Activated CD4-positive, alpha-beta T cell treated with anti-CD3 and anti-CD28 coated beads, Interleukin-2, amount 50 U/mL, for 24 hours (primary cell): ENCODE data around the gene PTPRE.

Experiments used
- DNase-seq, 2 donors: peaks; one replicate each; pipeline ENCODE4 v3.0.0-alpha.2; 2020; ENCODE audit warnings: low read depth in 1 of 2, low spot score in 1 of 2

Gene PTPRE

DNA sequence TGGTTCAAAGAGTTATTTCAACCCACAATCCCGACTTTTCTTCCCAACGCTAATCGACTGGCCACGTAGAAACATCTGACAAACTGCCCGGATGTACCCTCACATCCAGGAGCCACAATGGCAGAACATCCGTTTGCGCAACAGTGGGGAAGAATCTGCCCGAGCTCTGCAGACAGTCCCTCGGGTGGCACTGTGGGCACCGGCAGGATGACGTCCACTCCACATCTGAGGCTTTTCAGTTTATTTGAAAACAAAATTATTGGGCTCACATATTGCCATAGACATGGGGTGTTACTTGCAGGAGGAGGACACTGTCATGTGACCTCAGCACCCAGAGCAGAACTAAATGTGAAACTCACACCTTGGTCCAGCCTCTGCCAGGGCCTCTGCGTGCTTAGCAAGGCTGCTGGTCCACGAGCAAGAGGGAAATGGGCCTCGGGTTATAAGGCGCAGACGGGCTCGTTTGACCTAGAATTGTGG lies 135.3 kb downstream of the PTPRE start:
- DNase-seq: no peak

DNA sequence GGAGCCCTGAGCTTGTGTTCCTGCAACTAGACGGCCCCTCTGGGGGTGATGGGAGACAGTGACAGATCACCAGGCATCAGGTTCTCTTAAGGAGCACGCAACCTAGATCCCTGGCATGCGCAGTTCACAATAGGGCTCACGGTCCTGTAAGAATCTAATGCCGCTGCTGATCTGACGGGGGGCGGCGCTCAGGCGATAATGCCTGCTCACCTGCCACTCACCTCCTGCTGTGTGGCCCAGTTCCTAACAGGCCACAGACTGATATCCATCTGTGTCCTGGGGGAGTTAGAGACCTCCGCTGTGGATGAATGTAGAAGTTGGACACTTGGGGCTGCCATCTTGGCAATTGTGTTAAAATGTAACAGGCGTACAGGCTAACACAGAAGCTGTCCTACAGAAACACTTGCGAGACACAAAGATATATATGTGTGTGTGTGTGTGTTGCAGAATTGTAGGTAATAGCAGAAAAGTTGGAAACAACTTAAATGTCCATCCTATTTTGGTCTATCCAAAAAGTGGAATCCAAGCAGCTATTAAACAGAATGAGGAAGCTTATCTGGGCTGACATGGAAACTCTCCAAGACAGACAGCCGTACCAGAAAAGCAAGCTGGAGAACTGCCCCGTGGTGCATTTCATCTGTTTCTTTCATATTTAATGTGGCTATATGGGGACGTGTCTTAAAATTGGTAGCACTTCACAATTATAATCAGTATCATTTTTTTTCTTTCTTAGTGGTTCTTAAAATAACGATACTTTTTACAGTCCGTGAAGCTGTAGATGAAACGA lies 136.5 kb downstream of the PTPRE start:
- no peak for DNase-seq

DNA sequence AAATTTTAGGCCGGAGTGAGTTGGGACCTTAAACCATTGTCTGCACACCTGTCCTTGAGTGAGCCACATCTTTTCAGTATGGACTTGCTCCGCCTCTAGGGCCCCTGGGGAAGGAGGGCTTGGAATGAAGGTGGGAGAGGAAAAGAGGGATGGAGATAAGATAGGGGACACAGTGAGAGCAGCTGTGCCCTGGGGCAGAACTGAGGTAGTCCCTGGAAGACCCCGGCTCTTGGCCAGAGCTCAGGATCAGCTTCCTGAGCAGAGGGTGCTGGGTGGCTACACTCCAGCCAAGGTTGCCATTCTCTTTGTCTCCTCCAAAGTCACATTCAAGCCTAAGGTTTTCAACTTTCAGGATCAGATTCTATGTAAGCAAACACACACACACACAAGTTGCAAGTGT lies 137.3 kb downstream of the PTPRE start:
- no peak for DNase-seq

DNA sequence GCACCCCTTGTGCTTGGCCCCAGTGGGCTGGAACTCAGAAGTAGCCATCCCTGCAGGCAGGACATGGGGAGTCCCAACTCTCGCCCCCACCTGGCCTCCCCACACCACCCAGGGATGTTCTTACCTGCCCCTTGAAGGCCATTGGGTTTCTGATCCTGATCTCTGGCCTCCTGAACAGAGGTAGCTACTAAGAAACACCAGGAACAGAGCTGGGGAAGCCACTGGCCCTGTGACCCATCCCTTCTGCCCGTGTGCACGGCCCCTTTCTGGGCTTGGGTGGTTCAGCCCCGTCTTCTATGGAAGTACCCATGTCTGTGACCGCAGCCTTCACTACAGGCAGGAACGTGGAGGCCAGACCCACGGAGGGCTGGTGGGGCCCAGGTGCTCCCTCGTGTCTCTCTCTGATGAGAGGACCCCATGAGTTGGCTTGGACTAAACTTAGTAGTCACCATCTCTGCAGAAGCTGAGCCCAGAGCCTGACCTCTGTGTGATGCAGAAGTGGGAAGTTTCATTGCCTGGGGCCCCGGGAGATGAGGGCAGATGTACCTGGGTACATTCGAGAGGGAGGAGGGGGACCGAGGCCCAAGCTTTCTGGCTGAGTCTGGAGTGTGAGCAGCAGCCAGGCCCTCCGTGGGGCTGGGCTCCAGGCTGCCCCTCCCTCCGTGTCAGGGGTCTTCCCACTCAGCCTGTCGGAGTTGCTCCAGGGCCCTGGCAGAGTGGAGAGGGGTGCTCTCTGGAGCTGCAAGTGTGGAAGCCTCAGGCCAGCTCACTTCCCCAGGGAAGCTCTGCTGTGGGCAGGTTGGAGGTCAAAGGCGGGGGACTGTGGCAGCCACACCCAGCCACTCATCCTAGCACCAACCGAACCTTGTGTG lies 138.3 kb downstream of the PTPRE start:
- no peak for DNase-seq

DNA sequence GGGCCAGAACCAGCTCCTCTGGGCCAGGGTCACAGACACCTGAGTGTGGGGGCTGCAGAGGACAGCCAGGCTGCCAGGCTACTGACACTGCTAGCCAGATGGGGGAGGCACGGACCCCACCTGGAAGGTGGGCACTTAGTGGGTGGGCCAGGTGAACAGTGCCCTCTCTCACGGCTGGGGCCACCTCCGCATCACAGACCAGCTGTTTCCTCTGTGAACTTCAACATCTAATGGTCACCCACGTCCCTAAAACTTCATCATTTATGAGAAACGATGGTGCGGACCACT lies 138.9 kb downstream of the PTPRE start:
- no peak for DNase-seq

DNA sequence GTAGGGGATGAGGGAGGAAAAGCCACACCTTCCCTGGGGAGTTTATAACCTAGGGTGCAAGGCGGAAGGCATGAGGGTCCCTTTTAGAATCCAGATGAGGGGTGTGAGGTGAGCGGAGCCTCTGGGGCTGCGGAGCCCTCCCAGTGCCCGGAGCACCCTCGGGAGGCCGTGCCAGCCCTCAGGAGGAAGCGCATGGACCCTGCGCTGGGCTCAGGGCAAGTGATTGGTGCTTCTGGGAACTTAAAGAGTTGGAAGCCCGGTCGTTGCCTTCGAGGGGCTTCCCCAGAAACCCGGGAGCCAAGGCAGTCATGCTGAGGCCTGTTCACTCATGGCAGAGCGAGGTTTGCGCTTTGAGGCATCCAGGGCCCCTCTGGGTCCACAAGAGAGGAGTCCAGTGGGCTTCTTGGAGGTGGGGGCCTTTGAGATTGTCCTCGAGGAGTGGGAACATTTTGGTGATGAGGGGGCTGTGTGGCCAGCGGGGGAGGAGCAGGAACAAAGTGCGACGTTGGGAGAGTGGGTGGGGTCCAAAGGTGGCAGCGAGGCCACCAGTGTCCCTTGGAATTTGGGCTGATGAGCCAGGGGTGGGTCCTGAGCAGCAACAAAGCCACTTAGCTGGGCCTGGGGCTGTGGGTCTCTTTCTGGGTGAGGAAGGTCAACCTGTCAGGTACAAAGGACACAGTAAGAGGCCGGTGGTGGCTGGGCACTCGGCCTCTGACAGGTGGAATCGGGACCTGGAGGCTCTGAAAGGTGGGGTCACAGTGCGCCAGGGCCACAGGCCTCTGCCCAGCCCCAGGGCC lies 139.5 kb downstream of the PTPRE start:
- DNase-seq: no peak

DNA sequence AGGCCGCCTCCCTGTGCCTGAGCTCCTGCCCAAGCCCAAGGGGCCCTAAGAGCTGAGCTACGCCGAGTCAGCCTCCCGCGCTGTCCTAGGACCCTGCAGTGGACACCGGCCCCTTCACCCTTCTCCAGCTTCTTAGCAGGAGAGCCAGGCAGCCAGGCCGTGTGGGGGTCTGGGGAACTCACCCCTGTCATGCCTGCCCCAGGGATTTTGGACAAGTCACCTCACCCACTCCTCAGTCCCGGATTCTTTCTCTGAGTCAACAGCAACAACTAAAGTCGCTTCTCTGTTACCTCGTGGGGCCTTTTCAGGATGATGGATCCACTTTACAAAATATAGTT lies 140.0 kb downstream of the PTPRE start:
- no peak for DNase-seq

DNA sequence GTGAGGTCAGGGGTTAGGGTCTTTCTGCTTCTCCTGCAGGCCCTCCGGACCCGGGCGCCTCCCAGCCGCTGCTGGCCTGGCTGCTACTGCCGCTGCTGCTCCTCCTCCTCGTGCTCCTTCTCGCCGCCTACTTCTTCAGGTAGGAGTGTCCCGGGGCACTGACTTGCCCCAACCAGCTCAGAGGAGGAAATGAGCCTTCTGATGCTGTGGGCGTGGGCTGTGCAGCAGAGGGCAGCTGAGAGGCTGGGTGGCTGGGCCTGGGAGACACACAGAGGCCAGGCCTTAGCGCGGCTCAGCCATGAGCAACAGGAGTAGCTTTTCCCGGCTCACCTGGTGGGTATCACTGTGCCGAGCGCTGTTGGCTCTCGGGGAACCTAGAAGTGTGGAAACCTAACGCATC lies 140.4 kb downstream of the PTPRE start:
- peak; percentile 59 to 73 for DNase-seq

DNA sequence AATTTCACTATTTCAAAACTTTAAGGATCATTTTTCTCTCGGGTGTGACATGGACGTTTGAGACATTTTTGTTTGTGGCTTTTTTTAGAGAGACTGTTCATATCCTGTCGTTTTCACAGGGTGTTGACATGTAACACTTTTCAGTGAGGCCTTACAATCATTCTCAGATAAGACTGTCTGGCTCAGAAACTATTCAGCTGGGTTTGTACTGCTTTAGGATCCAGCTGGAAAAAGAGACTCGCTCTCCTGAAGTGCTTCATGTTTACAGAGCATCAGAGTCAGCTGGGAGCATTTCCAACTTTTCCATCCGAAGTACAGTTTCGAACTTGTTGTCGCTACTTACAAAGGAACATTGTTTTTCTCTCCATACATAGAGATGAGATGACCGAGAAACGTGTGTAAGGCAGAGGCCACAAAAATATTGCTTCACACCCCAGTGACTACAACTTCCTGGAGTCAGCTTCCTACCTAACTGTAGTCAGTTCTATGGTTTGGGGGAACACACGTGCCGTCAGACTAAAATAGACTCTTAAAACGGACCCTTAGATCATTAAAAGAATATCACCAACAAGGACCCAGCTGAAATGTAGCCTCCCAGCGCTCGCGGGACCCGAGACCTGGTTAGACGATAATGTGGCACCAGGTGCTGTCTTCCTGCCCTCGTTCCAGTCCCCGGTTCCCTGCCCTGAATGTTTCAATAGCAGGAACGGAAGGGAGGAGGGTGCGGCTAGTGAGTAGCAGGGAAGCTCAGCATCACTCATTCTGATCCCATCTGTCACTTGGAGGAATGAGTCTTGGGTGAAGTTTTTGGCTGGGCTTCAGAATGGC lies 141.3 kb downstream of the PTPRE start:
- peak in 1 of 2 donors; percentile 30 for DNase-seq

DNA sequence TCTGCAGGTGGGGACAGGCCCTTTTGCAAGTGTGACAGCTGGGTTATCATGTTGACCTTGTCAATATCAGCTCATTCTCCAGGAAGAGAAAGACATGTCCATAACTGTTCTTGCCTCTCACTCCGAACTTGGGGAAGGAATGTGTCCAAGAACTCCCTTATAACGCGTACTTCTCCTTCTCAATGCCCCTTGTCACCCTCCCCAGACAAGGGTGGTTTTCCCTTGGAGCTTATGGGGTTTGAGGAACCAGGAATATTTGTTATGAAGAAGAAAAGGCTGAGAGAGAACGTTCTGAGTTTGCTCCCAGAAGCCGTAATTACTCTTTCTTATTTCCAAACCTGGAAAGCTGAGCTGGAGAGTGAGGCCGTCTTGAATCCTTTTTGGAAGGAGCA lies 141.9 kb downstream of the PTPRE start:
- DNase-seq: no peak

DNA sequence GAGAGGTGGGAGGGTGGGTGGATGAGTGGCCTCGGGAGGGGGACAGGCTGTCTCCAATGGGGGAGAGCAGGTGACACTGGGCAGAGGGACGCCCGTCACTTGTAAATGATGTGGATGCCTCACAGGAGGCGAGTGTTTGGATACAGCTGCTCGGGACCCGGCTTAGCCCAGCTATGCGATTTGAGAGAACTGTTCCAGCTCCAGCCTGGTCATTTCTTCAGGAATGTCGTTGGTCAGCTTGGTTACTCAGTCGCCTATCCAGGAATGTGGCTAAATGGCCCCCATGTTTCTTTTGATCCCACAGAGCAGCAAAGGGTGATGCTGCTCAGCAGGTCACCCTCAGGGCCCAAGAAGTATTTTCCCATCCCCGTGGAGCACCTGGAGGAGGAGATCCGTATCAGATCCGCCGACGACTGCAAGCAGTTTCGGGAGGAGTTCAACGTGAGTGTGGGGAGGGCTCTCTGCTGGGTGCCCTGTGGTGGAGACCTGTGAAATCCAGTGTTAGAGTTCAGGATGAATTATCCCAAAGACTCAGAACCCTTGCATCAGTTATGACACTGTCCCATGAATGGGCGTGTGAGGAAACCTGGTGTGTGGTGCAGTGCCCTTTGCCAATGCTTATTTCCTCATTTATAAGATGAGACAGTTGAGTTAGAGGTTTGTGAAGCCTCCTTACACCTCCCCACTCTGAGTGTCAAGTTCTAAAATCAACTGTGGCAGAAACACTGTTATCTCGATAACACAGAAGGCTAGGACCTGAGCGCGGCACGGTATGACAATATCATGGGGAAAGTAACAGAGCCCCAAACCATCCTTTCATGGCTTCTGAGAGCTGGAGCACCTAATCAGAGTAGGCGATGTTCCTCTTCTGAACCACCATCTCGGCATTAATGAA lies 142.6 kb downstream of the PTPRE start:
- no peak for DNase-seq

DNA sequence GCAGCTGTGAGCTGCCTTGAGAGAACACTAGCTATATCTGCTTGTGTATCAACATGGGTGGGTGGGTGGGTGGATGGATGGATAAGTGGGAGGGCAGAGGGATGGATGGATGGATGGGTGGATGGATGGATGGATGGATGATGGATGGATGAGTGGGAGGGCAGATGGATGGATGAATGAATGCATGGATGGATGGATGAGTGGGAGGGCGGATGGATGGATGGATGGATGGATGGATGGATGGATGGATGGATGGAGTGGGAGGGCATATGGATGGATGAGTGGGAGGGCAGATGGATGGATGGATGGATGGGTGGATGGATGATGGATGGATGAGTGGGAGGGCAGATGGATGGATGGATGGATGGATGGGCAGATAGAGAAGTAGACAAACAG lies 143.2 kb downstream of the PTPRE start:
- DNase-seq: no peak

DNA sequence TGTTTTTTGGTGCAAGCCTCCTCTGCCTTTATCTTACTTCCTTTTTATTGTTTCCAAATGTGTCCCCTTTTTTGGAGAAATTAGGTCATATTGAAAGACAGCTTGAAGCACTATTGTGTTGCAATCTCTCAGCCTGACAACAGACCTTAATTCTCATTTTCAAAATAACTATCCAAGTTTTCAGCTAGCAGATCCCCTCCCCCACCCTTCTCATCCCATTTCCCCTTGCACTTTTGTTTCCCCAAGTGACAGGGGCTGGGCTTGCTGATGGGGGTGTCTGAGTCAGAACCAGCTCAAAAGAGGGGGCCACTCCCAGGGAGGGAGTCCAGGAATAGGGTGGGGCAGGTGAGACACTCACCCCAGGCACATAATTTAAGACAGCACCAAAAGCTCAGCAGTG lies 144.0 kb downstream of the PTPRE start:
- no peak for DNase-seq

DNA sequence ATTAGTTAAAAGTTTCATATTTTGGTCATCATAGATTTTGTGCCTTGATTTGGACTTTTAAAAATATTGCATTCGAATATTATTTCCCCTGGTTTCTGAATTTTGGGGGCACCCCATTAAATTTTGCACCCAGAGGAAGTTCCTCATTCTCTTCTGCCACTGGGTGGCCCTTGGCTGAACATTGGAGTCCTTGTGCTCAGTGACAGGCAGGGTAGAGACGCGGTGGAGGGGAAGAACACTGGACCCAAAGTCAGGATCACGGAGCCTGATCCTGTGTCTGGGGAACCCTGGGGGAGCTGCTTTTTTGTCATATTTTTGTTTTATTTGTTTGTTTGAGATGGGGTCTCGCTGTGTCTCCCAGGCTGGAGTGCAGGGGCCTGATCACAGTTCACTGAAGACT lies 144.6 kb downstream of the PTPRE start:
- no peak for DNase-seq

DNA sequence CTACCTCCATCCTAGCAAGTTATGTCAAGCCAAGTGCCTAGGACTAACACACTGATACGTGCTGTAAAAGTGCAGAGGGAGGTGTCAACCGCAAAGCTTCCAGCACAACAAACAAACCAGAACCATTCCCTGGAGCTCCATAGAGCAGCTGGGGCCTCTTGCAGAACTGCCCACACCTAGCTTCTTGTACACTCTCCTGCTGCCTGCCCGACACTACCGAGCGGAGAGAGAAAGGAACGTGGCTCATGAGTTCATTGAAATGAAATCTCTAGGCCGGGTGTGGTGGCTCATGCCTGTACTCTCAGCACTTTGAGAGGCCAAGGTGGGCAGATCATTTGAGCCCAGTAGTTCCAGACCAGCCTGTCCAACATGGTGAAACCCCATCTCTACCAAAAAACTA lies 145.8 kb downstream of the PTPRE start:
- no peak for DNase-seq

DNA sequence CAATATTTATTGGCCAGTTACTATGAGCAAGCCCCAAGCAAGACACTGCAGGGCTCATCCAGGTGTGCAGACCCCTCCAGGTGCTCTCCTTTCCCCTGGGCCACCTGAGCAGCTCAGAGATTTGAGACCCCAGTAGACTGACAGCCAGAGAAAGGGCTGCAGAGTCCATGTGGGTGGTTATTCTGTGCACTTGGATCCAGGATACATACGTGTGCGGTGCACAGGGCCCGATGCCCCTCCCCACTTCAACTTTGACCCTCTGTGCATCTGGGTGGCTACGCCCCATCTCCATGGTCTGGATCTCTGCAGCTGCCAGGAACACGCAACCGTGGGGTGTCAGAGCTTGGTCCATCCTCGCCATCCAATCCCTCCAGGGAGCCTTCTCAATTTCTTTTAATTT lies 146.5 kb downstream of the PTPRE start:
- DNase-seq: no peak

DNA sequence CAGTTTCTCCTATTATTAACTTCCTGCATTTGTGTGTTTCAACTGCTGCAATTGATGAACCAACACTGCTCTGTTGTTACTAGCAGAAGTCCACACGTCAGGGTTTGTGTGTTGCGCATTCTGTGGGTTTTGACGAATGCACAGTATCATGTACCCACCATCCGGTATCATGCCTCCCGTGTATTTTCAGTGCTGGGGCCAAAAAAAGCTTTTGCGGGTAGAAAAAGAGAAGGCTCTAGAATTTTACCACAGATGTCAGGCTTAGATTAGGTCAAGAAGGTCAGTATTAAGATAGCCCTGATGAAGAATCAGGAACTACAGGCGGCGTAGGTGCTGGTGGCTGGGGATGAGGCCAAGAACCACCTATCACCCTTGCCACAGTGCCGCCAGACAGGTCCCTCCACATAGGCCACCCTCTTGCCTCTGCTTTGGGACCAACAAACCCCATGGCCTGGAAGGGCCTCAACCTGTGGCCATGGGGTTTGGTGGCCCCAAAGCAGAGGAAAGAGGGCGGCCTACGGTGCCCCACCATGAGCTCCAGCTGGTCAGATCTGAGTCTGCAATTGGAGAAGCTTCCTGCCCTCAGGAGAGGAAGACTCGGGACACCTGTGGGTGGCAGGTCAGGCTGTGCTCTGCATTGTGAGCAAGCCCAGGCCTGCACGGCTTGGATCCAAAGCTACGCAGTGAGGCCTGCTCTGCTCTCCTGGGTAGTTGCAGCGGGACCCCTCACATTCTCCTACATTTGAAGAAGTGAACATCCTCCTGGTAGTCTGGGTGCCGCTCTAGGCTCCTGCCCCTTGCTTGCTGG lies 147.5 kb downstream of the PTPRE start:
- DNase-seq: no peak

DNA sequence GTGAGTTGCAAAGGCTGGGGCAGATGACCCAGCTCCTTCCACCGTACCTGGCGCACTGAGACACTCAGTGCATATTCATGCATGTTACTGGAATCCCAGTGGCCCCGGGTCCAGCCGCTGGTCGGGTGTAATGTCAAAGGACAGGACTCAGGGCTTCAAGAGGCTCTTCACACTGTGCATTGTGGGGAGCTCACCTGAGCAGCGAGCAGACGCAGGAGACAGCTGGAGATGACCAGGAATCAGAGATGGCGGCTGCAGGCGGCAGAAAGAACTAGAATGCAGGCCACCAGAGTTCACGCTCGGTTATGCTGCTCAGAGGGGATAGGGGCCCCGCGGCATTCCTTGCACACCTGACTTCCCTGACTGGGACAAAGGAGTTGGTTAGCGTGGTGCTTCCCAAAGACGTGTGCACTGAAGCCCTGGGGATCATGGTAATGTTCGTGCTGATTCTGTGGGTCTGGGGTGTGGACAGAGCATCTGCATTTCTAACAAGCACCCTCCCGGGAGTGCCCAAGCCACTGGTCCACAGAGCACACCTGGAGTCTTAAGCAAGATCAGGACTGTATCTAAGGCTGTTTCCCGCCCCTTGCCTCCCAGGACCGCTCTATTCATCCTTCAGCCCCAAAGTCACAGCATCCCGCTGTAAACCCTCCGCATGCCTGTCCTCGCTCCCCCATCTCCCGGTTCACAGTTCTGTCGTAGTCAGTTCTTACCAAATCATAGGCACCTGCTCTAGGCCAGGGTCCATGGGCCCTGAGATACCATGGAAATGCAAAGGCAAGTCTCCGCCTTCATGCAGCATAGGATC lies 148.4 kb downstream of the PTPRE start:
- DNase-seq: no peak
